GM23248 (cell line): ENCODE data around the gene CMTM1.

Experiments
- EZH2 ChIP-seq: fragments of 200-600 bp; sonication (generic); IDR thresholded peaks from 2 replicates; pipeline ENCODE4 v1.6.1; 2018; ENCODE audit warnings: antibody characterized with exemption, mild to moderate bottlenecking; ENCODE audit not compliant: insufficient read depth, poor library complexity, severe bottlenecking
- EZH2phosphoT487 ChIP-seq: fragments of 200-600 bp; sonication (generic); IDR thresholded peaks from 2 replicates; pipeline ENCODE4 v1.6.1; 2018; ENCODE audit warnings: antibody characterized with exemption, moderate library complexity, mild to moderate bottlenecking, low read depth; ENCODE audit not compliant: insufficient read depth

- TF ChIP-seq EZH2 (no peak), EZH2phosphoT487 (no peak)
Measured at GRCh38 chr16:66542396-66542795, 23.8 kb upstream of the CMTM1 start.
